H1 (cell line): ENCODE data around the gene NADK. TPM values are rescaled to one million over a fixed set of nuclear protein-coding genes. Genes with fewer than 3 reads are reported as not detected.

ENCODE experiments used
- CTCF ChIA-PET: fragments of 300-600 bp; sonication (Branson Sonifier 250); formaldehyde crosslinking; loops from one replicate; lab custom pipeline; 2021; ENCODE audit not compliant: partially characterized antibody; lab: Charles Lee
- POLR2A ChIA-PET: fragments of 300-600 bp; sonication (Branson Sonifier 250); formaldehyde crosslinking; loops from one replicate; lab custom pipeline; 2021; ENCODE audit warnings: inconsistent platforms; ENCODE audit not compliant: partially characterized antibody; lab: Charles Lee
- DNase-seq, 2 experiments: peaks; one replicate each; pipeline versions ENCODE4 v3.0.0 to v3.0.0-alpha.2; 2010 to 2022; ENCODE audit warnings: low spot score in 2 of 2, low read depth in 1 of 2, mixed read lengths in 1 of 2
- FAIRE-seq: peaks from 2 replicates; lab custom pipeline; 2011; peaks lifted over from hg19 to GRCh38; lab: Jason Lieb, UNC
- H2AFZ ChIP-seq: 2 replicates; pipeline ENCODE4 v1.8.1; 2012; ENCODE audit warnings: low read length, inconsistent platforms
- H2AK5ac ChIP-seq: 2 replicates; pipeline ENCODE4 v1.6.1; 2013; ENCODE audit warnings: low read depth, low read length
- H2BK120ac ChIP-seq: replicated peaks from 2 replicates; pipeline ENCODE3; 2013; ENCODE audit warnings: low read depth, low read length, inconsistent platforms
- H2BK12ac ChIP-seq: 2 replicates; pipeline ENCODE4 v1.6.1; 2013; ENCODE audit warnings: low read depth, low read length
- H2BK15ac ChIP-seq: 2 replicates; pipeline ENCODE4 v1.6.1; 2013; ENCODE audit warnings: low read length
- H2BK20ac ChIP-seq: 2 replicates; pipeline ENCODE4 v1.6.1; 2013; ENCODE audit warnings: low read length
- H2BK5ac ChIP-seq: 2 replicates; pipeline ENCODE4 v1.6.1; 2013; ENCODE audit warnings: low read depth, low read length
- H3K14ac ChIP-seq: 2 replicates; pipeline ENCODE4 v1.6.1; 2013; ENCODE audit warnings: inconsistent platforms; ENCODE audit not compliant: insufficient read length
- H3K18ac ChIP-seq: 2 replicates; pipeline ENCODE4 v1.6.1; 2013; ENCODE audit warnings: low read length; ENCODE audit errors: extremely low read depth
- H3K23ac ChIP-seq: 2 replicates; pipeline ENCODE4 v1.6.1; 2013; ENCODE audit warnings: inconsistent platforms; ENCODE audit not compliant: insufficient read length
- H3K23me2 ChIP-seq: 2 replicates; pipeline ENCODE4 v1.6.1; 2013; ENCODE audit warnings: low read depth, low read length
- H3K27ac ChIP-seq: 2 replicates; pipeline ENCODE4 v1.6.1; 2011; ENCODE audit warnings: low read depth, low read length, inconsistent platforms
- H3K27me3 ChIP-seq, 4 experiments: replicated peaks in 1 of 4; 1 replicate in 1 of 4; 2 replicates in 3 of 4; pipeline versions ENCODE4 v1.6.1 to v1.8.1; 2011 to 2013; ENCODE audit warnings: low read length in 3 of 4, mild to moderate bottlenecking in 3 of 4, inconsistent platforms in 2 of 4, mixed read lengths in 2 of 4, moderate library complexity in 1 of 4; ENCODE audit not compliant: control insufficient read depth in 3 of 4, insufficient read depth in 3 of 4; ENCODE audit errors: extremely low read depth in 1 of 4
- H3K36me3 ChIP-seq, 4 experiments: 2 replicates each; pipeline versions ENCODE4 v1.6.1 to v1.8.1; 2011 to 2013; ENCODE audit warnings: mild to moderate bottlenecking in 4 of 4, low read length in 3 of 4, moderate library complexity in 2 of 4, control low read depth in 1 of 4, inconsistent platforms in 1 of 4; ENCODE audit not compliant: insufficient read depth in 4 of 4, control insufficient read depth in 2 of 4
- H3K4ac ChIP-seq: replicated peaks from 2 replicates; pipeline ENCODE3; 2013; ENCODE audit warnings: low read length, low read depth, mixed read lengths, inconsistent platforms; ENCODE audit not compliant: insufficient read length
- H3K4me1 ChIP-seq, 4 experiments: replicated peaks in 1 of 4; 1 replicate in 1 of 4; 2 replicates in 3 of 4; pipeline versions ENCODE4 v1.6.1 to v1.8.1; 2011 to 2013; ENCODE audit warnings: low read length in 3 of 4, inconsistent platforms in 2 of 4, mixed read lengths in 1 of 4; ENCODE audit not compliant: insufficient read depth in 4 of 4, control insufficient read depth in 3 of 4
- H3K4me2 ChIP-seq, 2 experiments: 2 replicates each; pipeline versions ENCODE4 v1.6.1 to v1.8.1; 2011 to 2013; ENCODE audit warnings: low read depth in 2 of 2, low read length in 2 of 2, control low read depth in 1 of 2, inconsistent platforms in 1 of 2, mild to moderate bottlenecking in 1 of 2; ENCODE audit not compliant: insufficient read depth in 1 of 2
- H3K4me3 ChIP-seq, 4 experiments: fragments of 200-600, 300-600 bp in 1 of 4; sonication (generic), shearing (Covaris generic), sonication (Bioruptor Twin) in 1 of 4; 2 replicates each; pipeline versions ENCODE4 v1.5.1 to v1.8.1; 2011 to 2016; ENCODE audit warnings: low read length in 4 of 4, low read depth in 3 of 4, control low read depth in 2 of 4, inconsistent platforms in 2 of 4, mild to moderate bottlenecking in 2 of 4, mixed read lengths in 1 of 4, moderate library complexity in 1 of 4; ENCODE audit not compliant: insufficient read depth in 2 of 4; ENCODE audit errors: extremely low read depth in 1 of 4
- H3K56ac ChIP-seq: replicated peaks from 2 replicates; pipeline ENCODE3; 2013; ENCODE audit warnings: low read depth, mild to moderate bottlenecking, mixed read lengths, low read length, inconsistent platforms; ENCODE audit not compliant: insufficient read length
- H3K79me1 ChIP-seq: 2 replicates; pipeline ENCODE4 v1.6.1; 2013; ENCODE audit warnings: low read depth, low read length, control low read depth
- H3K79me2 ChIP-seq, 2 experiments: 2 replicates each; pipeline versions ENCODE4 v1.6.1 to v1.8.1; 2012 to 2013; ENCODE audit warnings: low read length in 2 of 2, mild to moderate bottlenecking in 2 of 2, inconsistent platforms in 1 of 2; ENCODE audit not compliant: insufficient read depth in 2 of 2, control insufficient read depth in 1 of 2
- H3K9ac ChIP-seq, 4 experiments: replicated peaks in 1 of 4; 1 replicate in 1 of 4; 2 replicates in 3 of 4; pipeline versions ENCODE4 v1.6.1 to v1.8.1; 2011 to 2013; ENCODE audit warnings: low read depth in 3 of 4, low read length in 3 of 4, control low read depth in 2 of 4, mild to moderate bottlenecking in 2 of 4, moderate library complexity in 2 of 4, inconsistent platforms in 1 of 4; ENCODE audit errors: extremely low read depth in 1 of 4
- H3K9me3 ChIP-seq, 2 experiments: 2 replicates each; pipeline versions ENCODE4 v1.6.1 to v1.8.1; 2012 to 2013; ENCODE audit warnings: mild to moderate bottlenecking in 2 of 2, moderate library complexity in 2 of 2, control low read depth in 1 of 2, inconsistent platforms in 1 of 2, low read depth in 1 of 2, low read length in 1 of 2, mixed read lengths in 1 of 2; ENCODE audit not compliant: insufficient read depth in 2 of 2
- H4K20me1 ChIP-seq, 2 experiments: replicated peaks in 1 of 2; 2 replicates each; pipeline versions ENCODE3 to v1.8.1; 2011 to 2013; ENCODE audit warnings: inconsistent platforms in 2 of 2, low read length in 2 of 2, mild to moderate bottlenecking in 1 of 2; ENCODE audit not compliant: insufficient read depth in 2 of 2, control insufficient read depth in 1 of 2
- H4K5ac ChIP-seq: 2 replicates; pipeline ENCODE4 v1.6.1; 2013; ENCODE audit warnings: low read length, low read depth, mixed read lengths, inconsistent platforms; ENCODE audit not compliant: insufficient read length
- H4K8ac ChIP-seq: 2 replicates; pipeline ENCODE4 v1.8.0; 2013; ENCODE audit warnings: mild to moderate bottlenecking, moderate library complexity, low read length, inconsistent platforms; ENCODE audit not compliant: insufficient read depth; ENCODE audit errors: extremely low read depth
- H4K91ac ChIP-seq: replicated peaks from 2 replicates; pipeline ENCODE3; 2013; ENCODE audit warnings: low read length, mixed read lengths, inconsistent platforms; ENCODE audit not compliant: insufficient read length
- CEBPB ChIP-seq: IDR thresholded peaks from 2 replicates; pipeline ENCODE4 v1.6.1; 2012; ENCODE audit warnings: low read depth, low read length
- MAFK ChIP-seq: IDR thresholded peaks from 2 replicates; pipeline ENCODE4 v1.6.1; 2012; ENCODE audit warnings: low read depth, mild to moderate bottlenecking, improper control_type of control experiment, low read length
- RBBP5 ChIP-seq: IDR thresholded peaks from 2 replicates; pipeline ENCODE4 v1.7.1; 2012; ENCODE audit warnings: low read depth, mild to moderate bottlenecking, inconsistent platforms, low read length, moderate library complexity, borderline replicate concordance
- RFX5 ChIP-seq: IDR thresholded peaks from 2 replicates; pipeline ENCODE4 v1.6.1; 2011; ENCODE audit warnings: low read depth, low read length, improper control_type of control experiment, borderline replicate concordance
- RNF2 ChIP-seq: fragments of 200-900, 300-1000 bp; sonication (generic); IDR thresholded peaks from 2 replicates; pipeline ENCODE4 v1.7.1; 2016; ENCODE audit warnings: borderline replicate concordance, low read depth, mild to moderate bottlenecking, antibody characterized with exemption, low read length; ENCODE audit not compliant: poor library complexity, severe bottlenecking; ENCODE audit errors: missing control alignments
- SIN3A ChIP-seq, 2 experiments: IDR thresholded peaks in 1 of 2; conservative IDR thresholded peaks in 1 of 2; 2 replicates each; pipeline ENCODE4 v1.6.1; 2011 to 2012; ENCODE audit warnings: low read length in 2 of 2, improper control_type of control experiment in 1 of 2, low read depth in 1 of 2, mild to moderate bottlenecking in 1 of 2
- SIRT6 ChIP-seq: IDR thresholded peaks from one replicate; pipeline ENCODE4 v1.7.1; 2012; ENCODE audit warnings: low read length, inconsistent platforms
- SP2 ChIP-seq: IDR thresholded peaks from 2 replicates; pipeline ENCODE4 v1.6.1; 2012; ENCODE audit warnings: mild to moderate bottlenecking, low read length, inconsistent platforms
- SP4 ChIP-seq: IDR thresholded peaks from 2 replicates; pipeline ENCODE4 v1.6.1; 2012; ENCODE audit warnings: low read length, inconsistent platforms
- SUZ12 ChIP-seq: fragments of 200-600 bp; sonication (generic); IDR thresholded peaks from 2 replicates; pipeline ENCODE4 v1.6.1; 2012; ENCODE audit warnings: mild to moderate bottlenecking, inconsistent platforms, low read length, moderate library complexity, mixed read lengths
- TAF7 ChIP-seq: optimal IDR thresholded peaks from 2 replicates; pipeline ENCODE3; 2011; ENCODE audit warnings: low read depth, mild to moderate bottlenecking, inconsistent platforms, low read length, moderate library complexity, borderline replicate concordance
- TCF12 ChIP-seq: IDR thresholded peaks from 2 replicates; pipeline ENCODE4 v1.6.1; 2011; ENCODE audit warnings: low read depth, mild to moderate bottlenecking, low read length
- YY1 ChIP-seq: IDR thresholded peaks from 2 replicates; pipeline ENCODE4 v1.6.1; 2011; ENCODE audit warnings: low read depth, mild to moderate bottlenecking, low read length
- WGBS, 2 experiments: shearing (Covaris generic) in 1 of 2; methylation state at CpG; one replicate each; pipeline versions ENCODE4 v1.1.6 to v1.1.7; 2013 to 2015; ENCODE audit warnings: low lambda C conversion rate in 2 of 2, mixed read lengths in 2 of 2, inconsistent platforms in 1 of 2, low coverage in 1 of 2, missing lambda C conversion rate in 1 of 2; ENCODE audit not compliant: insufficient replicate concordance in 2 of 2, insufficient coverage in 1 of 2, insufficient read length in 1 of 2; ENCODE audit errors: extremely low coverage in 1 of 2, missing lambda C conversion rate in 1 of 2; 5-methylcytosine and 5-hydroxymethylcytosine counted together
- polyA plus RNA-seq, 7 experiments: library from polyadenylated mRNA; depleted of rRNA in 3 of 7; stranded (reverse) in 5 of 7; unstranded in 2 of 7; fragments of >200 nt in 5 of 7; fragments of 200-250 nt in 2 of 7; gene quantifications; 1 replicate in 5 of 7; 2 replicates in 1 of 7; 4 replicates in 1 of 7; pipeline versions ENCODE4 v1.2.1 to v1.2.3, GENCODE V29; 2011 to 2013; ENCODE audit warnings: missing spikeins in 2 of 7, mixed read lengths in 2 of 7
- total RNA-seq: library from RNA; stranded (reverse); fragmentation: NEBNext Ultra II Directional; extraction: Animal tissue kit (Norgen Biotek cat#: 25700); gene quantifications from 2 replicates; pipeline ENCODE4 v1.2.1, GENCODE V29; 2021
- TF ChIP-seq, protein P1 (sequence below): IDR thresholded peaks from 2 replicates; pipeline ENCODE4 v1.6.1; 2012; ENCODE audit warnings: inconsistent platforms

NADK gene
- total and polyA plus RNA-seq, 2 of the 8 experiments (the other 6 are each of a cell fraction or from before 2014, with no cell fraction given): 78.0 to 89.7 TPM

DNA sequence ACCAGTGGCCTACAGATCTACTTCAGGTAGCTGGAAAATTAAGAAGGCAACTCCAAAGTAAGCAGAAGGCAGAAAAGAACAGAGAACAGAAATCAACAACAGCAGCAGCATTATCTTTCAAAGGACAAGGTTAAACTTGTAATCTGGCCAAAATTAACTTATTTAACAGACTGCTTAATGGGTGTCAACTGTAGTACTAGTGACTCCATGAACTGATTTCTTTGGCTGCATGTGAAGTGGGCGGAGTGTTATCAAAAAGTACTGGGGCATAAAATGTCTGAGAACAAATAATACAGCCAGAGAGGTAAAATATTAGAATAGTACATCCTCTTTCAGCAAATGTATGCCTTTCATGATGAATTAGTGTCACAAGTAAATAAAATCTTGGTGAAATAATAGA lies 24.6 kb upstream of the NADK start:
- Histone ChIP-seq H3K4me1 (no peaks in the 10 kb centered on the region), H3K79me1 (peaks cover 5% of the 10 kb centered on the region), H3K56ac (no peak overlapping the region), H2BK5ac (no peak overlapping the region), H3K27ac (no peak overlapping the region), H3K4me3 (no peak overlapping the region), H2AK5ac (no peak overlapping the region), H3K18ac (no peak overlapping the region), H4K5ac (no peak overlapping the region), H4K91ac (no peak overlapping the region), H2BK12ac (no peak overlapping the region), H2BK20ac (no peak overlapping the region), H2BK15ac (no peak overlapping the region), H3K36me3 (peaks cover 4 to 72% (median 32%) of the 10 kb centered on the region in 4 experiments; a peak in 7 of 8 replicates), H3K9ac (no peak overlapping the region), H3K23me2 (no peaks in the 10 kb centered on the region), H3K14ac (no peak overlapping the region), H3K9me3 (no peaks in the 10 kb centered on the region), H4K8ac (no peak overlapping the region), H3K79me2 (peaks cover 0 to 34% of the 10 kb centered on the region in 2 experiments; a peak in 2 of 4 replicates), H3K4me2 (no peak overlapping the region), H3K4ac (no peak overlapping the region), H2BK120ac (no peak overlapping the region), H4K20me1 (peaks cover 5 to 10% of the 10 kb centered on the region in 2 experiments), H3K27me3 (no peaks in the 10 kb centered on the region), H2AFZ (no peak overlapping the region), H3K23ac (no peak overlapping the region)
- CTCF ChIA-PET: interaction anchor here (1.1 to 2.7 kb wide), 8 partner anchors 8 to 105 kb away, joined by 3 to 9 read pairs (median 4); partner anchors contain the start of gene NADK
- FAIRE-seq (no peak), DNase-seq (no peak)
- POLR2A ChIA-PET: interaction anchor here (0.7 to 1.7 kb wide), 2 partner anchors 11 to 23 kb away, joined by 3 to 6 read pairs; no protein-coding TSS in a partner anchor
- 95% methylated on average over 1 of the region's 1 CpG; no CpG with 5 or more reads in 1 of the 2 experiments for WGBS, 2 experiments
- TF ChIP-seq SP2 (no peak), SIN3A (conservative IDR thresholded peaks at IDR 0.05 in 1 of 2, IDR thresholded peaks at IDR 0.05 in 1 of 2; ENCODE audit: low read depth in 1 of 2, low read length in 2 of 2) (no peak), YY1 (no peak), RFX5 (no peak), SP4 (no peak), TAF7 (no peak), RNF2 (no peak), CEBPB (no peak), SIRT6 (no peak), TCF12 (no peak), RBBP5 (no peak), MAFK (no peak), SUZ12 (no peak)
- TF ChIP-seq, protein P1, sequence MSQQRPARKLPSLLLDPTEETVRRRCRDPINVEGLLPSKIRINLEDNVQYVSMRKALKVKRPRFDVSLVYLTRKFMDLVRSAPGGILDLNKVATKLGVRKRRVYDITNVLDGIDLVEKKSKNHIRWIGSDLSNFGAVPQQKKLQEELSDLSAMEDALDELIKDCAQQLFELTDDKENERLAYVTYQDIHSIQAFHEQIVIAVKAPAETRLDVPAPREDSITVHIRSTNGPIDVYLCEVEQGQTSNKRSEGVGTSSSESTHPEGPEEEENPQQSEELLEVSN: no peak
